SK-N-SH (cell line): ENCODE measurements around the gene FICD. TPM values are rescaled to one million over a fixed set of nuclear protein-coding genes. Genes with fewer than 3 reads are reported as not detected.

Experiments
- CTCF ChIA-PET: fragments of 300-600, 350-600 bp; formaldehyde crosslinking; extraction: SDS; loops from one replicate; lab custom pipeline; 2021; lab: Yijun Ruan, JAX
- POLR2A ChIA-PET: fragments of 350-600 bp; sonication (Branson Sonifier 250); formaldehyde crosslinking; extraction: SDS; loops from one replicate; lab custom pipeline; 2020; ENCODE audit warnings: antibody characterized with exemption, inconsistent platforms; lab: Yijun Ruan, JAX
- DNase-seq: peaks from one replicate; pipeline ENCODE4 v3.0.0; 2012
- H2AFZ ChIP-seq: fragments of 200-600 bp; sonication (generic); 2 replicates; pipeline ENCODE4 v1.8.1; 2016; ENCODE audit warnings: antibody characterized with exemption, mild to moderate bottlenecking, low read depth
- H3F3A ChIP-seq: fragments of 200-600 bp; sonication (generic); replicated peaks from 2 replicates; pipeline ENCODE3; 2016; ENCODE audit warnings: antibody characterized with exemption, mild to moderate bottlenecking; ENCODE audit not compliant: insufficient read depth
- H3K27ac ChIP-seq, 2 experiments: fragments of 200-500 bp in 1 of 2; fragments of 200-600 bp in 1 of 2; sonication (Bioruptor generic) in 1 of 2; sonication (generic), shearing (Covaris generic) in 1 of 2; 2 replicates each; pipeline versions ENCODE4 v1.5.1 to v1.6.1; 2014 to 2016; ENCODE audit warnings: low read depth in 2 of 2, inconsistent platforms in 1 of 2, low read length in 1 of 2, mild to moderate bottlenecking in 1 of 2, mixed read lengths in 1 of 2
- H3K27me3 ChIP-seq: fragments of 200-600 bp; sonication (generic), shearing (Covaris generic); 2 replicates; pipeline ENCODE4 v1.6.1; 2016; ENCODE audit warnings: mixed run types; ENCODE audit not compliant: insufficient read depth
- H3K36me3 ChIP-seq, 2 experiments: fragments of 200-500 bp in 1 of 2; fragments of 200-600 bp in 1 of 2; sonication (Bioruptor generic) in 1 of 2; sonication (generic) in 1 of 2; replicated peaks in 1 of 2; 2 replicates each; pipeline versions ENCODE3 to v1.5.1; 2014 to 2016; ENCODE audit warnings: low read length in 1 of 2, mild to moderate bottlenecking in 1 of 2; ENCODE audit not compliant: insufficient read depth in 2 of 2, control insufficient read depth in 1 of 2
- H3K4me1 ChIP-seq, 2 experiments: fragments of 200-500 bp in 1 of 2; fragments of 200-600 bp in 1 of 2; sonication (Bioruptor generic) in 1 of 2; sonication (generic), shearing (Covaris generic) in 1 of 2; 2 replicates each; pipeline versions ENCODE4 v1.5.1 to v1.6.1; 2014 to 2016; ENCODE audit warnings: low read depth in 1 of 2, low read length in 1 of 2, mixed run types in 1 of 2; ENCODE audit not compliant: insufficient read depth in 2 of 2, control insufficient read depth in 1 of 2
- H3K4me2 ChIP-seq: fragments of 200-600 bp; sonication (generic), shearing (Covaris generic); 2 replicates; pipeline ENCODE4 v1.6.1; 2017; ENCODE audit warnings: mixed run types
- H3K4me3 ChIP-seq, 2 experiments: fragments of 200-500 bp in 1 of 2; fragments of 200-600 bp in 1 of 2; sonication (Bioruptor generic) in 1 of 2; sonication (generic), shearing (Covaris generic) in 1 of 2; 2 replicates each; pipeline versions ENCODE4 v1.5.1 to v1.8.1; 2014 to 2016; ENCODE audit warnings: low read depth in 2 of 2, inconsistent platforms in 1 of 2, low read length in 1 of 2, mild to moderate bottlenecking in 1 of 2, mixed read lengths in 1 of 2, moderate library complexity in 1 of 2
- H3K79me2 ChIP-seq: fragments of 200-600 bp; sonication (generic); 2 replicates; pipeline ENCODE4 v1.8.1; 2017; ENCODE audit warnings: mild to moderate bottlenecking; ENCODE audit not compliant: insufficient read depth
- H3K9ac ChIP-seq: fragments of 200-600 bp; sonication (generic); 2 replicates; pipeline ENCODE4 v1.6.1; 2017; ENCODE audit warnings: mixed run types
- H3K9me2 ChIP-seq: fragments of 200-600 bp; sonication (generic); 2 replicates; pipeline ENCODE4 v1.6.1; 2017; ENCODE audit warnings: mixed run types
- H3K9me3 ChIP-seq: fragments of 200-600 bp; sonication (generic); 2 replicates; pipeline ENCODE4 v1.6.1; 2017; ENCODE audit warnings: mixed run types, mild to moderate bottlenecking, moderate library complexity
- H4K20me1 ChIP-seq: fragments of 200-600 bp; sonication (generic); 2 replicates; pipeline ENCODE4 v1.6.1; 2017; ENCODE audit warnings: mild to moderate bottlenecking, mixed run types; ENCODE audit not compliant: insufficient read depth
- CHD2 ChIP-seq: fragments of 150-350 bp; IDR thresholded peaks from 2 replicates; pipeline ENCODE4 v1.6.1; 2018; ENCODE audit warnings: low read length; ENCODE audit not compliant: partially characterized antibody
- CTCF ChIP-seq: fragments of 200-600 bp; sonication (generic); IDR thresholded peaks from 2 replicates; pipeline ENCODE4 v1.6.1; 2017; ENCODE audit warnings: antibody characterized with exemption, mild to moderate bottlenecking, moderate library complexity
- ELF1 ChIP-seq: IDR thresholded peaks from 2 replicates; pipeline ENCODE4 v1.4.0; 2012
- EP300 ChIP-seq, 2 experiments: IDR thresholded peaks; 2 replicates each; pipeline versions ENCODE4 v1.4.0 to v1.6.1; 2012; ENCODE audit warnings: borderline replicate concordance in 1 of 2, low read depth in 1 of 2, low read length in 1 of 2
- FOSL2 ChIP-seq: IDR thresholded peaks from 2 replicates; pipeline ENCODE4 v1.4.0; 2012; ENCODE audit warnings: low read depth, mild to moderate bottlenecking, moderate library complexity, borderline replicate concordance
- FOXM1 ChIP-seq: IDR thresholded peaks from 2 replicates; pipeline ENCODE4 v1.4.0; 2012; ENCODE audit warnings: low read depth, mild to moderate bottlenecking
- GATA2 ChIP-seq: sonication (generic); formaldehyde crosslinking; IDR thresholded peaks from 2 replicates; pipeline ENCODE4 v1.5.0; 2020; ENCODE audit warnings: mild to moderate bottlenecking, missing genetic modification reagents
- IRF3 ChIP-seq: fragments of 150-350 bp; IDR thresholded peaks from 2 replicates; pipeline ENCODE4 v1.6.1; 2016; ENCODE audit warnings: mild to moderate bottlenecking, low read depth, low read length
- MEF2A ChIP-seq: IDR thresholded peaks from 2 replicates; pipeline ENCODE4 v1.4.0; 2012; ENCODE audit warnings: low read depth, borderline replicate concordance
- NRF1 ChIP-seq: IDR thresholded peaks from 2 replicates; pipeline ENCODE4 v1.6.1; 2012; ENCODE audit warnings: low read depth, mild to moderate bottlenecking, low read length
- POLR2AphosphoS5 ChIP-seq: IDR thresholded peaks from 2 replicates; pipeline ENCODE4 v1.6.1; 2012; ENCODE audit warnings: low read depth, low read length
- RFX5 ChIP-seq: IDR thresholded peaks from 2 replicates; pipeline ENCODE4 v1.6.1; 2012; ENCODE audit warnings: mild to moderate bottlenecking, improper control_type of control experiment, low read length
- SIN3A ChIP-seq: IDR thresholded peaks from 2 replicates; pipeline ENCODE4 v1.6.1; 2012; ENCODE audit warnings: low read depth, mild to moderate bottlenecking, low read length, moderate library complexity, borderline replicate concordance
- TAF1 ChIP-seq: IDR thresholded peaks from 2 replicates; pipeline ENCODE4 v1.6.1; 2012; ENCODE audit warnings: low read depth, mild to moderate bottlenecking, low read length, moderate library complexity, borderline replicate concordance
- WGBS: methylation state at CpG from one replicate; pipeline ENCODE4 v1.1.6; 2017; ENCODE audit warnings: low lambda C conversion rate; 5-methylcytosine and 5-hydroxymethylcytosine counted together
- polyA plus RNA-seq, 3 experiments: library from polyadenylated mRNA; depleted of rRNA; stranded (reverse); fragments of >200 nt; gene quantifications; 2 replicates each; pipeline ENCODE4 v1.2.3, GENCODE V29; 2012
- TF ChIP-seq, protein P1 (sequence below): IDR thresholded peaks from 2 replicates; pipeline ENCODE4 v1.4.0; 2012; ENCODE audit warnings: low read depth, borderline replicate concordance
- TF ChIP-seq, protein P2 (sequence below): IDR thresholded peaks from 2 replicates; pipeline ENCODE4 v1.6.1; 2012; ENCODE audit warnings: mild to moderate bottlenecking, low read depth, low read length, moderate library complexity

Gene FICD
- polyA plus RNA-seq, 1 of the 3 experiments (the other 2 are of a cell fraction): 1.0 TPM

- H3K36me3 ChIP-seq: peaks cover 44 to 87% of the 10 kb centered on the region in 2 experiments
- TF ChIP-seq ELF1: no peak
- TF ChIP-seq, all 33 proteins: peak for 0
- H3K4me1 ChIP-seq: peaks cover 0 to 6% of the 10 kb centered on the region in 2 experiments; a peak in 1 of 4 replicates
- H3K79me2 ChIP-seq: 0 out of 2 replicates have a peak, but pooled peaks cover 3% of the 10 kb centered on the region
- ChIA-PET CTCF (interaction anchor here (2.7 kb wide), 1 partner anchor 12 kb away, joined by 9 read pairs; no protein-coding TSS in a partner anchor), POLR2A (no interaction called here)
- no peak overlapping the region for H3K4me3 ChIP-seq
- H3F3A ChIP-seq: peaks cover 13% of the 10 kb centered on the region
- no peaks in the 10 kb centered on the region for H3K27me3 ChIP-seq
- no peak for DNase-seq
- no peak overlapping the region for H3K9ac ChIP-seq
- no peaks in the 10 kb centered on the region for H3K9me3 ChIP-seq
- H3K27ac ChIP-seq: peak overlapping the region in 1 of 2 experiments; percentile 19; a peak in 1 of 4 replicates
- no peak overlapping the region for H2AFZ ChIP-seq
- H3K4me2 ChIP-seq: no peak overlapping the region
- peaks cover 11% of the 10 kb centered on the region; the same call in 1 of the 2 replicates for H4K20me1 ChIP-seq
- H3K9me2 ChIP-seq: no peaks in the 10 kb centered on the region
- WGBS: 48% methylated on average over 5 of the region's 5 CpGs
Observed at GRCh38 chr12:108525681-108526080, 10.6 kb downstream of the FICD start.

- Histone ChIP-seq H3K4me2 (no peak overlapping the region), H2AFZ (no peak overlapping the region), H3K36me3 (peaks cover 52 to 87% of the 10 kb centered on the region in 2 experiments), H3K9me3 (no peaks in the 10 kb centered on the region), H3K79me2 (no peaks in the 10 kb centered on the region), H4K20me1 (peaks cover 9% of the 10 kb centered on the region; the same call in 1 of the 2 replicates), H3K9ac (no peak overlapping the region), H3K9me2 (no peaks in the 10 kb centered on the region), H3K27me3 (no peaks in the 10 kb centered on the region), H3F3A (peaks cover 15% of the 10 kb centered on the region), H3K4me1 (peaks cover 0 to 6% of the 10 kb centered on the region in 2 experiments; a peak in 1 of 4 replicates), H3K27ac (peak overlapping the region in 1 of 2 experiments; percentile 11; a peak in 1 of 4 replicates), H3K4me3 (no peak overlapping the region)
- WGBS: 84% methylated on average over 7 of the region's 10 CpGs
- DNase-seq: no peak
- CTCF ChIA-PET: interaction anchor here (1.2 to 2.7 kb wide), 6 partner anchors 10 to 536 kb away, joined by 3 to 9 read pairs (median 4); no protein-coding TSS in a partner anchor
- POLR2A ChIA-PET: no interaction called here
- TF ChIP-seq SIN3A (no peak), GATA2 (CRISPR knock-in tag) (no peak), MEF2A (no peak), FOXM1 (no peak), NRF1 (no peak), TAF1 (no peak), POLR2AphosphoS5 (no peak), EP300 (IDR thresholded peaks at IDR 0.05; ENCODE audit: borderline replicate concordance in 1 of 2, low read depth in 1 of 2, low read length in 1 of 2) (no peak), ELF1 (no peak), FOSL2 (no peak), CTCF (no peak; the same call in 1 of the 2 replicates), RFX5 (no peak), IRF3 (no peak), CHD2 (no peak)
- TF ChIP-seq, protein P1, sequence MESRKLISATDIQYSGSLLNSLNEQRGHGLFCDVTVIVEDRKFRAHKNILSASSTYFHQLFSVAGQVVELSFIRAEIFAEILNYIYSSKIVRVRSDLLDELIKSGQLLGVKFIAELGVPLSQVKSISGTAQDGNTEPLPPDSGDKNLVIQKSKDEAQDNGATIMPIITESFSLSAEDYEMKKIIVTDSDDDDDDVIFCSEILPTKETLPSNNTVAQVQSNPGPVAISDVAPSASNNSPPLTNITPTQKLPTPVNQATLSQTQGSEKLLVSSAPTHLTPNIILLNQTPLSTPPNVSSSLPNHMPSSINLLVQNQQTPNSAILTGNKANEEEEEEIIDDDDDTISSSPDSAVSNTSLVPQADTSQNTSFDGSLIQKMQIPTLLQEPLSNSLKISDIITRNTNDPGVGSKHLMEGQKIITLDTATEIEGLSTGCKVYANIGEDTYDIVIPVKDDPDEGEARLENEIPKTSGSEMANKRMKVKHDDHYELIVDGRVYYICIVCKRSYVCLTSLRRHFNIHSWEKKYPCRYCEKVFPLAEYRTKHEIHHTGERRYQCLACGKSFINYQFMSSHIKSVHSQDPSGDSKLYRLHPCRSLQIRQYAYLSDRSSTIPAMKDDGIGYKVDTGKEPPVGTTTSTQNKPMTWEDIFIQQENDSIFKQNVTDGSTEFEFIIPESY: no peak
- TF ChIP-seq, protein P2, sequence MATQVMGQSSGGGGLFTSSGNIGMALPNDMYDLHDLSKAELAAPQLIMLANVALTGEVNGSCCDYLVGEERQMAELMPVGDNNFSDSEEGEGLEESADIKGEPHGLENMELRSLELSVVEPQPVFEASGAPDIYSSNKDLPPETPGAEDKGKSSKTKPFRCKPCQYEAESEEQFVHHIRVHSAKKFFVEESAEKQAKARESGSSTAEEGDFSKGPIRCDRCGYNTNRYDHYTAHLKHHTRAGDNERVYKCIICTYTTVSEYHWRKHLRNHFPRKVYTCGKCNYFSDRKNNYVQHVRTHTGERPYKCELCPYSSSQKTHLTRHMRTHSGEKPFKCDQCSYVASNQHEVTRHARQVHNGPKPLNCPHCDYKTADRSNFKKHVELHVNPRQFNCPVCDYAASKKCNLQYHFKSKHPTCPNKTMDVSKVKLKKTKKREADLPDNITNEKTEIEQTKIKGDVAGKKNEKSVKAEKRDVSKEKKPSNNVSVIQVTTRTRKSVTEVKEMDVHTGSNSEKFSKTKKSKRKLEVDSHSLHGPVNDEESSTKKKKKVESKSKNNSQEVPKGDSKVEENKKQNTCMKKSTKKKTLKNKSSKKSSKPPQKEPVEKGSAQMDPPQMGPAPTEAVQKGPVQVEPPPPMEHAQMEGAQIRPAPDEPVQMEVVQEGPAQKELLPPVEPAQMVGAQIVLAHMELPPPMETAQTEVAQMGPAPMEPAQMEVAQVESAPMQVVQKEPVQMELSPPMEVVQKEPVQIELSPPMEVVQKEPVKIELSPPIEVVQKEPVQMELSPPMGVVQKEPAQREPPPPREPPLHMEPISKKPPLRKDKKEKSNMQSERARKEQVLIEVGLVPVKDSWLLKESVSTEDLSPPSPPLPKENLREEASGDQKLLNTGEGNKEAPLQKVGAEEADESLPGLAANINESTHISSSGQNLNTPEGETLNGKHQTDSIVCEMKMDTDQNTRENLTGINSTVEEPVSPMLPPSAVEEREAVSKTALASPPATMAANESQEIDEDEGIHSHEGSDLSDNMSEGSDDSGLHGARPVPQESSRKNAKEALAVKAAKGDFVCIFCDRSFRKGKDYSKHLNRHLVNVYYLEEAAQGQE: no peak
Observed at GRCh38 chr12:108526482-108527165, 11.5 kb downstream of the FICD start.
